GM18519 (cell line): ENCODE data around the gene SOX12.
"Not testable (repeated sequence)": the region's sequence is repeated elsewhere in the genome, so short reads cannot be mapped to it uniquely, and the experiment has no call there.

Experiments used
- ATAC-seq: cut with Tn5 transposase; IDR thresholded peaks from one replicate; pipeline ENCODE4 v1.9.1; 2021; ENCODE audit warnings: mild to moderate bottlenecking, moderate library complexity; ENCODE audit not compliant: unreplicated experiment, low FRiP score

SOX12 gene

GRCh38 chr20:328027-328974 lies 2.9 kb downstream of the SOX12 start:
- no peak for ATAC-seq

DNA sequence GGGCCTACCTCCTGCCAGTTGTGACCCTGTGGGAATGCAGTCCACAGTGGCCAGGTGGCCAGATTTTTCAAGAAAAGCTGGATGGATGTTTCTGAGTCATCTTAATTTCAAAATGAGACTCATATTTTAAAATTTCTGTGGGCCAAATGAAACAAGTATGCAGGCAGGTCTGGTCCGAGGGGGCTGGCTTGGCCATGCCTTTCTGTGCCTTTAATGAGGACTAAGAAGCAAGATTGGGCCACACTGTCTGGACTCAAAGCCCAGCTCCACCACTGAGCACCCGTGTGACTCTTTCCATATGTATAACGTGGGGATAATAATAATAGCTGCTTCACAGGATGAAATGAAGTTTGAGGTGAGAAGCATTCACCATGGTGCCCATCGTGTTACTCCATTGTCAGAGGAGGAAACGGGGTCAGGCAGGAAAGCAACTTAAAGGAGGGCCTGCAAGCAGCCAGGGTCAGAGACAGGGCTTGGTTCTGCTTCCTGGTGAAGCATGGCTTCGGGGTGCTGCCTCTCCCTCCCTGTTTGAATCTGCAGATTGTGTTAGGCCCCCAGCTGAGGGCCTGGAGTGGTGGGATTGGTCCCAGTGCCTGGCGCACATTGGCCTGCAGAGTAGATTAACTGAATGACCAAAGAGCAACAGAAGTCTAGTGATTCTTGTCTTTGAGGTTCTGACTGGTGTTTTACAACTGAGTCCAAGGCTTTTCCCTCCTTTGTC lies 3.8 kb downstream of the SOX12 start:
- no peak for ATAC-seq

DNA sequence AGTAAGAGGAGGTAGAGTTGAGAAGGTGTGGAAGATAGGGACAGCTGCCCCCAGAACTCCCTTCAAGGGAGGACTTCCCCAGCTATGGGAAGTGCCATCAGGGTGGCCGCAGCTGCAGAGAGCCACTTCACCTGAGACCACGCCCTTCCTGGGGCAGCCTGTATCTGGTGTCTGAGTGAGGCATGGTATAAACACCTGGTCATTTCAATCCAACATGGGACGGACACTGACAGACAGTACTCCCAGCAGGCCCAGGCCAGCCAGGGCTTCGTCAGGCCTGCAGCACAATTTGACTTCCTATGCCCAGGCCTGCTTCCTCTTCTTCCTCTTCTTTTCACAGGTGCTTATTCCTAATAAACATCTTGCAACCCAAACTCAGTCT lies 4.5 kb downstream of the SOX12 start:
- ATAC-seq: no peak

- no peak for ATAC-seq
Observed at GRCh38 chr20:330233-331149, 5.1 kb downstream of the SOX12 start.

DNA sequence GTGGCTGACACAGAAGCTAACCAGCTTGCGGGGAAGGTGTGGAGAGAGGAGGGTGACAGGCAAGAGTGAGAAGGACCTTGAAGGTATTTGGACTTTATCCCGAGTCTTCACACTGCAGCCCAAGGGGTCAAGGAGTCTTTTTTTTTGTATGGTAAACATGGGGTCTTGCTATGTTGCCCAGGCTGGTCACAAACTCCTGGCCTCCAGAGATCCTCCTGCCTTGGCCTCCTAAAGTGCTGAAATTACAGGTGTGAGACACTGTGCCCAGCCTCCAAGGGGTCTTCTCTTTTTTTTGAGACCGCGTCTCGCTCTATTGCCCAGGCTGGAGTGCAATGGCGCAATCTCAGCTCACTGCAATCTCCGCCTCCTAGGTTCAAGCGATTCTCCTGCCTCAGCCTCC lies 9.2 kb downstream of the SOX12 start:
- ATAC-seq: no peak

GRCh38 chr20:336040-336439 lies 10.7 kb downstream of the SOX12 start:
- not testable (repeated sequence) for ATAC-seq

- no peak for ATAC-seq
Observed at GRCh38 chr20:341682-342081, 16.3 kb downstream of the SOX12 start.

DNA sequence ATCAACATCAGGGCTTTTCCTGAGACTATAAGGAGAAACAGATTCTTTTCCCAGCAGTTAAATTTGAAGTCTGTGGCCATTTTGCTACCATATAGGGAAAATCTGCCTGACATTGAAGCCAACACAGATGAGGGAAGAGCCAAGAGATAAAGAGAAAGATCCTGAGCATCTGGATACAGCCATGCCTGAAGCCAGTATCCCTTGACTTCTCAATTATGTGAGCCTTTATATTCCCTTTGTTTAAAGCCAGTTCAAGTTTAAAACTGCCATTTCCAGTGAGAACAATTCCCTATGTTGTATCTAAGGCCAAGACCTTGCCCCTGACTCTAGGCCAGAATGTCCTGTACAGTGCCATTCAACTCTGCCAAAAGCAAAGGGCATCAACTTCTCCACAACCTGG lies 17.8 kb downstream of the SOX12 start:
- no peak for ATAC-seq

GRCh38 chr20:346033-346639 lies 20.8 kb downstream of the SOX12 start:
- ATAC-seq: no peak

GRCh38 chr20:346640-347316 lies 21.4 kb downstream of the SOX12 start, which contains the start of gene NRSN2:
Gene NRSN2, plus strand, starts transcription at chr20:347111. Its CDS starts 2,533 bp downstream, at chr20:349644.
- ATAC-seq: no peak

DNA sequence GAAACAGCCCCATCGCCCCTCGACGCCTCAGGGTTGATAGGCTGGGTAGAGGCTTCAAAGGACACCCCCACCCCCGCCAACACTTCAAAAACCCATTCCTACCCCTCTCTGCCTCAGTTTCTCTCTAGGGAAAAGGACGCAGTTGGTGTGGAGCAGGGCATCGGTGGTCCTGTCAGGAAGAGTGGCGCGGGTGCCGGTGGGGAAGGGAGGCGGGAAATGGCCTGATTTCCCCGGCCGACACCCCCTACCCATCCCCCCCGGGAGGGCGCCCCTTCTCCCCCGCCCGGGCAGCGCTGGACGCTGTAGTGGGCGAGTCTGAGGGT lies 21.9 kb downstream of the SOX12 start:
- no peak for ATAC-seq

- peak; percentile 59 for ATAC-seq
Observed at GRCh38 chr20:347640-348484, 22.5 kb downstream of the SOX12 start.

GRCh38 chr20:348972-349841 lies 23.9 kb downstream of the SOX12 start:
- ATAC-seq: no peak

GRCh38 chr20:353166-353565 lies 27.8 kb downstream of the SOX12 start:
- ATAC-seq: no peak

DNA sequence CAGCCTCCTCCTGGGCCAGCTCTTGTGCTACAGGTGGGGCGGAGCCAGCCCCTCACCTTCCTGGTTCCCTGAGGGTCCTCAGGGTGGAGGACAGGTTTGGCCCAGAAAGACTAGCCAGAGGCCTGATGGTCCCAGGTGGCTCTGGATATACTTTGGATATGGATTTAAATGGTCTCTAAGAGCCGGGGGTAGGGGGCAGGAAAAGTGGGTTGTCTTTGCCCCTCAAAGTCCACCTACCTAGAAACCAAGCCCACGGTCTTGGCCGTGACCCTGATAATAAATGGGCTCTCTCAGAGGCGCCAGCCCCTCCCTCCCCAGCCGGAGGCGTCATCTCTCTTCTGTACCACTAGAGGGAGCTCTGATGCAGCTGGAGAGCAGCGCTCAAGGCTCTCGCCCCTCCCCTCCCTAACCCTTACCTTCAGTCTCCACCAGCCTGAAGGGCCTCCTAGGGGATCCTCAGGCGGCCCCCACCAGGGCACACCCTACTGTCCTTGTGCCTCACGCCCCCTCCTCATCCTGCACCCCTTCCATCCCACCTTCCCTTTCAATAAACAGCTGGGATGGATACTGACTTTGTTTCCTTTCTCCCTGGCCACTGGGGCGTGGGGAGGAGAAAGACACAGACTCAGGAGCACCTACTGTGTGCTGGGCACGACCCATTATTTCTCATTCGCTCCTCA lies 29.1 kb downstream of the SOX12 start:
- no peak for ATAC-seq

DNA sequence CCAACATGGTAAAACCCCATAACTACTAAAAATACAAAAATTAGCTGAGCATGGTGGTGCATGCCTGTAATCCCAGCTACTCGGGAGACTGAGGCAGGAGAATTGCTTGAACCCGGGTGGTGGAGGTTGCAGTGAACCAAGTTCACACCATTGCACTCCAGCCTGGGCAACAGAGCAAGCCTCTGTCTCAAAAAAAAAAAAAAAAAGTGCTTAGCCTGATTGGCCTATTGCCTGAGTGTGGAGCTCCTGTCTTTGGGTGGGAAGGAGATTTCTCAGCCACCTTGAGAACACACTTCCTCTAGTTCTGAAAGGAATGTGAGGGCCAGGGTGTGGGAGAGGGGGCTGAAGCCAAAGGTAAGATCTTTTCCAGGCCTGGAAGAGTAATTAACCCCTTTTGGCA lies 30.8 kb downstream of the SOX12 start:
- not testable (repeated sequence) for ATAC-seq

DNA sequence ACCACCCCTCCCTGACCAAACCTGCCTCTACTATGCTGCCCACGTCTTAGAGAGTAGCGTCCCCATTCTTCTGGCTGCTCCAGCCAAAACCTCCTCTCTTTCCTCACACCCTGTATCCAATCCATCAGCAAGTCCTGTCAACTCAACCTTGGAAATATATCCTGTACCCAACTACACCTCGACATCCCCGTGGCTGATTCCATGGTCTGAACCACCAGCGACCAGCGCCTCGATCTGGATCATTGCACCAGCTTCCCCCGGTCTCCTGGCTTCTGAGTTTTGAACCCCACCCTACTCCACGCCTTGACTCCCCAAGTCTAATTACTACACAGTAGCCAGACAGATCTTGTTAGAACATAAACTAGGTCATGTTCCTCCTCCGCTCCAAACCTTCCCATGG lies 31.4 kb downstream of the SOX12 start:
- ATAC-seq: no peak
